ENCODE measurements around the gene ZDHHC19. TPM values are rescaled to one million over a fixed set of nuclear protein-coding genes. Genes with fewer than 3 reads are reported as not detected.

The ZDHHC19 gene
- polyA plus RNA-seq, 12 donors: 0.16 to 0.31 (median 0.30) TPM; not detected in 9

GRCh38 chr3:196149831-196150301, 61.3 kb downstream of the ZDHHC19 start:
- DNase-seq: no peak

- no peak for DNase-seq
These were observed 61.8 kb downstream of the ZDHHC19 start for GRCh38 chr3:196149375-196149774.

Other genes starting within 250 kb of the ZDHHC19 start
- 10 to 100 TPM in 11 of 12 donors, not detected in 1; 30.2 to 67.7 (median 39.9) TPM for gene TFRC, start 129.3 kb downstream of the ZDHHC19 start, polyA plus RNA-seq (ENCODE audit: insufficient read length in 12 of 12)
- 10 to 100 TPM in 1 of 12 donors, 1 to 10 TPM in 9, not detected in 2; 4.8 to 11.6 (median 7.3) TPM for gene SLC51A, start 5.1 kb upstream of the ZDHHC19 start, polyA plus RNA-seq (ENCODE audit: insufficient read length in 12 of 12)
- gene PCYT1A, start 76.3 kb upstream of the ZDHHC19 start, polyA plus RNA-seq (ENCODE audit: insufficient read length in 12 of 12): 10 to 100 TPM in 11 of 12 donors, not detected in 1; 37.1 to 49.7 (median 43.6) TPM
- gene DYNLT2B, start 106.8 kb upstream of the ZDHHC19 start, polyA plus RNA-seq (ENCODE audit: insufficient read length in 12 of 12): 10 to 100 TPM in 6 of 12 donors, 1 to 10 TPM in 4, not detected in 2; 7.6 to 14.4 (median 10.2) TPM
- gene TM4SF19, start 127.0 kb upstream of the ZDHHC19 start, polyA plus RNA-seq (ENCODE audit: insufficient read length in 12 of 12): under 1 TPM in 8 of 12 donors, not detected in 4; 0.10 to 0.52 (median 0.22) TPM
- gene UBXN7, start 221.0 kb upstream of the ZDHHC19 start, polyA plus RNA-seq (ENCODE audit: insufficient read length in 12 of 12): 10 to 100 TPM; 18.1 to 38.8 (median 22.0) TPM